NB4 (cell line): ENCODE results near the gene NRCAM.

Source experiments
- CTCF ChIP-seq: IDR thresholded peaks from one replicate; pipeline ENCODE4 v1.5.1; 2012; ENCODE audit warnings: low read depth, low read length
- POLR2A ChIP-seq: IDR thresholded peaks from 2 replicates; pipeline ENCODE4 v1.6.1; 2011; ENCODE audit warnings: mild to moderate bottlenecking; ENCODE audit not compliant: insufficient read length; ENCODE audit errors: extremely low read depth

- TF ChIP-seq CTCF, result no peak
- no peak for TF ChIP-seq POLR2A
Observed at GRCh38 chr7:108287857-108288256, 168.4 kb downstream of the NRCAM start.
